HFF-Myc (cell line): ENCODE data around the gene ZFHX3.

ENCODE experiments used
- DNase-seq: peaks from one replicate; pipeline ENCODE4 v3.0.0-alpha.2; 2011; ENCODE audit warnings: low read depth; ENCODE audit errors: extremely low read depth
- H3K4me3 ChIP-seq: replicated peaks from 2 replicates; pipeline ENCODE4 v1.5.1; 2011; ENCODE audit warnings: low read depth, mild to moderate bottlenecking, control low read depth, low read length
- TF ChIP-seq, protein P1 (sequence below): IDR thresholded peaks from 2 replicates; pipeline ENCODE4 v1.5.1; 2012; ENCODE audit warnings: mild to moderate bottlenecking, low read depth, low read length, control low read depth; ENCODE audit errors: missing control alignments

Gene ZFHX3

GRCh38 chr16:73051961-73052360, 4.0 kb upstream of the ZFHX3 start:
- DNase-seq: no peak
- no peak overlapping the region for H3K4me3 ChIP-seq
- TF ChIP-seq, protein P1, sequence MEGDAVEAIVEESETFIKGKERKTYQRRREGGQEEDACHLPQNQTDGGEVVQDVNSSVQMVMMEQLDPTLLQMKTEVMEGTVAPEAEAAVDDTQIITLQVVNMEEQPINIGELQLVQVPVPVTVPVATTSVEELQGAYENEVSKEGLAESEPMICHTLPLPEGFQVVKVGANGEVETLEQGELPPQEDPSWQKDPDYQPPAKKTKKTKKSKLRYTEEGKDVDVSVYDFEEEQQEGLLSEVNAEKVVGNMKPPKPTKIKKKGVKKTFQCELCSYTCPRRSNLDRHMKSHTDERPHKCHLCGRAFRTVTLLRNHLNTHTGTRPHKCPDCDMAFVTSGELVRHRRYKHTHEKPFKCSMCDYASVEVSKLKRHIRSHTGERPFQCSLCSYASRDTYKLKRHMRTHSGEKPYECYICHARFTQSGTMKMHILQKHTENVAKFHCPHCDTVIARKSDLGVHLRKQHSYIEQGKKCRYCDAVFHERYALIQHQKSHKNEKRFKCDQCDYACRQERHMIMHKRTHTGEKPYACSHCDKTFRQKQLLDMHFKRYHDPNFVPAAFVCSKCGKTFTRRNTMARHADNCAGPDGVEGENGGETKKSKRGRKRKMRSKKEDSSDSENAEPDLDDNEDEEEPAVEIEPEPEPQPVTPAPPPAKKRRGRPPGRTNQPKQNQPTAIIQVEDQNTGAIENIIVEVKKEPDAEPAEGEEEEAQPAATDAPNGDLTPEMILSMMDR: no peak

- DNase-seq: no peak
- H3K4me3 ChIP-seq: no peak overlapping the region
- TF ChIP-seq, protein P1: no peak
Observed at GRCh38 chr16:73051226-73051625, 3.3 kb upstream of the ZFHX3 start.

- TF ChIP-seq, protein P1: no peak
- no peak overlapping the region for H3K4me3 ChIP-seq
- no peak for DNase-seq
Observed at GRCh38 chr16:73050201-73051099, 2.5 kb upstream of the ZFHX3 start.

- TF ChIP-seq, protein P1: no peak
- DNase-seq: no peak
- H3K4me3 ChIP-seq: no peak overlapping the region
Observed at GRCh38 chr16:73049511-73049910, 1.6 kb upstream of the ZFHX3 start.

DNA sequence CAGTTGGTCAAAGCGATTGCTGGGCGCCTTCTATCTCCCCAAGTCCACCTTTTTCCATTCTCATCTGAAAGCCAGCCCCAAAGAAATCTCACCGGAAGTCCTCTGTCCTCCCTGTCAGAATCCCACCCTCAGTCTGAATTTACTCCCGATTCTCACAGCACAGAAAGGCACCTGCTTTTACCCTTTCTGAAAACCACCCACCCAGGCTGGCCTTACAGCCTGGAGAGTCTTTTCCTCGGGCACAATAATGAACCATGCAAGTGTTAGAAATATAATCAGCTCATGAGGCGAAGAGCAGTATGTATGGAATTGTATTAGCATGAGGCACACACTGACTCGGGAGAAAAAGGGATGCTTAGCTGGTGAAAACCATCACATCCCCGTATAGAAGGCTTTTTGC, 1.2 kb upstream of the ZFHX3 start:
- TF ChIP-seq, protein P1: no peak
- no peak for DNase-seq
- H3K4me3 ChIP-seq: no peak overlapping the region

DNA sequence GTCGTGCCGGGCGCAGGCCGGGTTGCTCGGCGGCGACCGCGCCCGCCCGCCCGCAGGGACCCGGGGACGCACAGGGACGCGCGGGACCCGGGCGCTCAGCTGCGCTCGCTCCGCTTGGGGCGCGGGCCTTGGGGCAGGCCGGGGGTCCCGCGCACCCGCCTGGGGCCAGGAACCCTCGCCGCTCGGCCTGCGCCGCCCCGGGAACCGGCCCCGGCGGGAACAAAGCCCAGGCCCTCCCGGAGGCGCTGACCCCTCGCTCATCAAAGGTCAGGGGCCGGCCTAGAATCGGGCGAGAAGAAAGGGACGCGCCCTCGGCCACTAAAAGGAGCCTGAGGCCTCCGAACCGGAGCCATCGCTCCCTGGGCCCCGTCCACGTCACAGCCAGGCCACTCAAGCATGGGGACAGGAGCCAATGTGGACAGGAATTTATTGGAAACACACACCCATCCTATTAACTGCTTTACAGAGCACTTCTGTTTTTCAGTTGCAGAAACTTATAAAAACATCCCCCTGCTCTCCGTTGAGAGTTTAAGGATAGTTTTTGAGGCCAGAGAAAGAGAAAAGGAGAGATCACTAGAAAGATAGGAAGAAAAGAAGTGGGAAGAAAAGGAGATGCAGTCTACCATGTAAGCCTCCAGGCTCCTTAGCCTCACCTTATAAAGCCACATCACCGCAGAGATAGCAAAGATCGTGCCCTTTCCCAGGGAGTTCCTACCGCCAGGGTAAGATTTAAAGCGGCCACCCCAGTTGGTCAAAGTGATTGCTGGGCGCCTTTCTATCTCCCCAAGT, 558 bp upstream of the ZFHX3 start:
- no peak for DNase-seq
- H3K4me3 ChIP-seq: peak overlapping the region; percentile 65
- TF ChIP-seq, protein P1: no peak
